Tibial nerve (tissue), 4 donors: ENCODE measurements around the gene SCN9A.

Experiments
- CTCF ChIP-seq, 5 experiments: fragments of 200-600 bp in 3 of 5; fragments of 450-650 bp in 2 of 5; sonication (generic) in 3 of 5; IDR thresholded peaks; one replicate each; pipeline ENCODE4 v1.5.1; 2016 to 2019; ENCODE audit warnings: antibody characterized with exemption in 5 of 5, mild to moderate bottlenecking in 3 of 5, moderate library complexity in 2 of 5
- EP300 ChIP-seq, 2 donors: sonication (generic); formaldehyde crosslinking; IDR thresholded peaks; one replicate each; pipeline ENCODE4 v1.6.1; 2017; ENCODE audit warnings: antibody characterized with exemption in 2 of 2, mild to moderate bottlenecking in 1 of 2

GRCh38 chr2:166297951-166298350, 77.8 kb downstream of the SCN9A start:
- TF ChIP-seq CTCF (IDR thresholded peaks at IDR 0.05) = no peak
- TF ChIP-seq EP300 (IDR thresholded peaks at IDR 0.05) = no peak
